ENCODE measurements around the gene XRRA1. TPM values are rescaled to one million over a fixed set of nuclear protein-coding genes. Genes with fewer than 3 reads are reported as not detected.

XRRA1 gene
- total and polyA plus RNA-seq, 12 donors: 3.1 to 50.2 (median 12.2) TPM

- DNase-seq: no peak
- Histone ChIP-seq H3K4me1 (replicated peaks in 1 of 2) (no peaks in the 10 kb centered on the region), H3K9me3 (replicated peaks in 1 of 3) (peaks cover 0 to 10% (median 0%) of the 10 kb centered on the region in 3 donors), H3K36me3 (replicated peaks in 1 of 2) (no peaks in the 10 kb centered on the region), H3K27me3 (no peaks in the 10 kb centered on the region), H3K27ac (no peak overlapping the region), H3K4me3 (no peak overlapping the region)
- TF ChIP-seq POLR2A (IDR thresholded peaks at IDR 0.05) (no peak), CTCF (IDR thresholded peaks at IDR 0.05) (peak in 5 of 6 experiments; percentile 12 to 45 (median 36))
- intact Hi-C loops (cut with DNase I): no loop called here
- 29 to 46% (median 44%) methylated on average over 1 of the region's 1 CpG for WGBS, 4 donors
These were observed 71.8 kb downstream of the XRRA1 start for GRCh38 chr11:74877132-74877531.

- 93 to 100% (median 96%) methylated on average over 2 of the region's 2 CpGs for WGBS, 4 donors
- Histone ChIP-seq H3K4me3 (no peak overlapping the region), H3K27ac (no peak overlapping the region), H3K4me1 (replicated peaks in 1 of 2) (no peaks in the 10 kb centered on the region), H3K9me3 (replicated peaks in 1 of 3) (peaks cover 0 to 60% (median 0%) of the 10 kb centered on the region in 3 donors), H3K27me3 (no peaks in the 10 kb centered on the region), H3K36me3 (replicated peaks in 1 of 2) (no peaks in the 10 kb centered on the region)
- DNase-seq: no peak
- no peak for TF ChIP-seq CTCF (IDR thresholded peaks at IDR 0.05)
- TF ChIP-seq POLR2A (IDR thresholded peaks at IDR 0.05): no peak
- intact Hi-C loops (cut with DNase I): no loop called here
These were observed 77.9 kb downstream of the XRRA1 start for GRCh38 chr11:74871037-74871436.

GRCh38 chr11:74870485-74870884 is 78.4 kb downstream of the XRRA1 start:
- intact Hi-C loops (cut with DNase I): no loop called here
- no peak overlapping the region for H3K27ac ChIP-seq
- DNase-seq: no peak
- H3K27me3 ChIP-seq: no peaks in the 10 kb centered on the region
- H3K36me3 ChIP-seq (replicated peaks in 1 of 2): no peaks in the 10 kb centered on the region
- H3K4me3 ChIP-seq: no peak overlapping the region
- H3K4me1 ChIP-seq (replicated peaks in 1 of 2): no peaks in the 10 kb centered on the region
- TF ChIP-seq CTCF (IDR thresholded peaks at IDR 0.05) (no peak), POLR2A (IDR thresholded peaks at IDR 0.05) (no peak)
- H3K9me3 ChIP-seq (replicated peaks in 1 of 3): peaks cover 0 to 60% (median 0%) of the 10 kb centered on the region in 3 donors
- 88 to 100% (median 99%) methylated on average over 1 of the region's 1 CpG for WGBS, 4 donors

GRCh38 chr11:74866557-74866956 is 82.3 kb downstream of the XRRA1 start:
- intact Hi-C loops (cut with DNase I): no loop called here
- Histone ChIP-seq H3K4me1 (replicated peaks in 1 of 2) (no peaks in the 10 kb centered on the region), H3K9me3 (replicated peaks in 1 of 3) (peaks cover 0 to 50% (median 0%) of the 10 kb centered on the region in 3 donors), H3K27ac (no peak overlapping the region), H3K27me3 (no peaks in the 10 kb centered on the region), H3K36me3 (replicated peaks in 1 of 2) (peaks cover 0 to 4% of the 10 kb centered on the region in 2 donors), H3K4me3 (no peak overlapping the region)
- no peak for DNase-seq
- TF ChIP-seq POLR2A (IDR thresholded peaks at IDR 0.05) (no peak), CTCF (IDR thresholded peaks at IDR 0.05) (no peak)
